IPS-18a (cell line): Measurements from ENCODE around the gene GZMA.
"Not testable (repeated sequence)": the region's sequence is repeated elsewhere in the genome, so short reads cannot be mapped to it uniquely, and the experiment has no call there.

Experiments
- H3K27ac ChIP-seq: one replicate; pipeline ENCODE4 v1.5.1; 2013; ENCODE audit warnings: low read length
- H3K27me3 ChIP-seq: one replicate; pipeline ENCODE4 v1.6.1; 2013; ENCODE audit warnings: mild to moderate bottlenecking, low read length; ENCODE audit not compliant: control insufficient read depth, insufficient read depth
- H3K36me3 ChIP-seq: one replicate; pipeline ENCODE4 v1.6.1; 2013; ENCODE audit warnings: low read depth, low read length; ENCODE audit not compliant: control insufficient read depth
- H3K4me1 ChIP-seq: one replicate; pipeline ENCODE4 v1.6.1; 2013; ENCODE audit warnings: low read depth, low read length; ENCODE audit not compliant: control insufficient read depth
- H3K4me3 ChIP-seq: one replicate; pipeline ENCODE4 v1.5.1; 2013; ENCODE audit warnings: low read length
- H3K9ac ChIP-seq: one replicate; pipeline ENCODE4 v1.6.1; 2013; ENCODE audit warnings: mild to moderate bottlenecking, low read length, moderate library complexity
- H3K9me3 ChIP-seq: one replicate; pipeline ENCODE4 v1.6.1; 2013; ENCODE audit warnings: low read depth, low read length; ENCODE audit not compliant: control insufficient read depth

Gene GZMA

GRCh38 chr5:55089301-55089700, 13.1 kb upstream of the GZMA start:
- H3K36me3 ChIP-seq, H3K9ac ChIP-seq, H3K4me3 ChIP-seq, H3K9me3 ChIP-seq, H3K27me3 ChIP-seq, H3K27ac ChIP-seq, H3K4me1 ChIP-seq: not testable (repeated sequence)

- not testable (repeated sequence) for H3K4me3 ChIP-seq, H3K36me3 ChIP-seq, H3K9ac ChIP-seq, H3K27ac ChIP-seq, H3K9me3 ChIP-seq, H3K27me3 ChIP-seq, H3K4me1 ChIP-seq
These were observed 11.4 kb upstream of the GZMA start for GRCh38 chr5:55091011-55091410.

- Histone ChIP-seq H3K4me3 (no peak overlapping the region), H3K9ac (no peak overlapping the region), H3K9me3 (no peaks in the 10 kb centered on the region), H3K4me1 (no peaks in the 10 kb centered on the region), H3K27me3 (no peaks in the 10 kb centered on the region), H3K36me3 (no peaks in the 10 kb centered on the region), H3K27ac (no peak overlapping the region)
These were observed 6.3 kb upstream of the GZMA start for GRCh38 chr5:55096182-55096581.

GRCh38 chr5:55096861-55097260, 5.6 kb upstream of the GZMA start:
- Histone ChIP-seq H3K36me3 (no peaks in the 10 kb centered on the region), H3K9me3 (no peaks in the 10 kb centered on the region), H3K4me1 (no peaks in the 10 kb centered on the region), H3K27me3 (no peaks in the 10 kb centered on the region), H3K9ac (no peak overlapping the region), H3K4me3 (no peak overlapping the region), H3K27ac (no peak overlapping the region)

GRCh38 chr5:55101148-55101547, 1.3 kb upstream of the GZMA start:
- H3K36me3 ChIP-seq, H3K9ac ChIP-seq, H3K27ac ChIP-seq, H3K27me3 ChIP-seq, H3K9me3 ChIP-seq, H3K4me1 ChIP-seq, H3K4me3 ChIP-seq: not testable (repeated sequence)

- Histone ChIP-seq H3K4me1 (peaks cover 8% of the 10 kb centered on the region), H3K27me3 (no peaks in the 10 kb centered on the region), H3K9me3 (no peaks in the 10 kb centered on the region), H3K27ac (no peak overlapping the region), H3K4me3 (no peak overlapping the region), H3K36me3 (no peaks in the 10 kb centered on the region), H3K9ac (no peak overlapping the region)
These were observed 730 bp upstream of the GZMA start for GRCh38 chr5:55101556-55102276.

- H3K27ac ChIP-seq, result no peak overlapping the region
- no peak overlapping the region for H3K9ac ChIP-seq
- no peaks in the 10 kb centered on the region for H3K9me3 ChIP-seq
- no peaks in the 10 kb centered on the region for H3K36me3 ChIP-seq
- no peak overlapping the region for H3K4me3 ChIP-seq
- no peaks in the 10 kb centered on the region for H3K27me3 ChIP-seq
- peaks cover 8% of the 10 kb centered on the region for H3K4me1 ChIP-seq
These were observed 1.8 kb downstream of the GZMA start for GRCh38 chr5:55104036-55104772.

GRCh38 chr5:55104946-55105701, 2.7 kb downstream of the GZMA start:
- peaks cover 11% of the 10 kb centered on the region for H3K4me1 ChIP-seq
- no peak overlapping the region for H3K9ac ChIP-seq
- H3K4me3 ChIP-seq, result no peak overlapping the region
- no peaks in the 10 kb centered on the region for H3K36me3 ChIP-seq
- no peaks in the 10 kb centered on the region for H3K9me3 ChIP-seq
- H3K27me3 ChIP-seq, result no peaks in the 10 kb centered on the region
- no peak overlapping the region for H3K27ac ChIP-seq

- not testable (repeated sequence) for H3K27ac ChIP-seq, H3K27me3 ChIP-seq, H3K9me3 ChIP-seq, H3K36me3 ChIP-seq, H3K9ac ChIP-seq, H3K4me3 ChIP-seq
- peaks cover 15% of the 10 kb centered on the region for H3K4me1 ChIP-seq
These were observed 3.5 kb downstream of the GZMA start for GRCh38 chr5:55105976-55106375.

- H3K9me3 ChIP-seq, result no peaks in the 10 kb centered on the region
- no peaks in the 10 kb centered on the region for H3K27me3 ChIP-seq
- peaks cover 15% of the 10 kb centered on the region for H3K4me1 ChIP-seq
- H3K9ac ChIP-seq, result no peak overlapping the region
- no peak overlapping the region for H3K4me3 ChIP-seq
- no peaks in the 10 kb centered on the region for H3K36me3 ChIP-seq
- H3K27ac ChIP-seq, result no peak overlapping the region
These were observed 6.2 kb downstream of the GZMA start for GRCh38 chr5:55108661-55109060.

- peaks cover 8% of the 10 kb centered on the region for H3K4me1 ChIP-seq
- H3K36me3 ChIP-seq, result no peaks in the 10 kb centered on the region
- H3K4me3 ChIP-seq, result no peak overlapping the region
- no peaks in the 10 kb centered on the region for H3K27me3 ChIP-seq
- no peaks in the 10 kb centered on the region for H3K9me3 ChIP-seq
- no peak overlapping the region for H3K9ac ChIP-seq
- H3K27ac ChIP-seq, result no peak overlapping the region
These were observed 7.8 kb downstream of the GZMA start for GRCh38 chr5:55110217-55110616.
